Kidney (tissue), 14 donors: ENCODE results near the gene CALR. TPM values are rescaled to one million over a fixed set of nuclear protein-coding genes. Genes with fewer than 3 reads are reported as not detected.
"Not testable (repeated sequence)": the region's sequence is repeated elsewhere in the genome, so short reads cannot be mapped to it uniquely, and the experiment has no call there.

Experiments used
- DNase-seq, 5 donors: peaks; one replicate each; pipeline ENCODE4 v3.0.0-alpha.2; 2013 to 2020
- FAIRE-seq: peaks from 2 replicates; lab custom pipeline; 2012; peaks lifted over from hg19 to GRCh38; lab: Jason Lieb, UNC
- H3K27ac ChIP-seq, 2 donors: one replicate each; pipeline ENCODE4 v1.7.0; 2013; ENCODE audit warnings: low read depth in 2 of 2, low read length in 2 of 2, inconsistent platforms in 1 of 2
- H3K27me3 ChIP-seq: one replicate; pipeline ENCODE4 v1.7.1; 2013; ENCODE audit warnings: low read length, inconsistent platforms; ENCODE audit not compliant: control insufficient read depth, insufficient read depth
- H3K36me3 ChIP-seq, 3 donors: one replicate each; pipeline versions ENCODE4 v1.7.0 to v1.7.1; 2013; ENCODE audit warnings: low read length in 3 of 3, control low read depth in 1 of 3, inconsistent platforms in 1 of 3; ENCODE audit not compliant: insufficient read depth in 3 of 3, control insufficient read depth in 2 of 3
- H3K4me1 ChIP-seq, 3 donors: one replicate each; pipeline versions ENCODE4 v1.7.0 to v1.7.1; 2013; ENCODE audit warnings: low read length in 3 of 3, inconsistent platforms in 1 of 3, low read depth in 1 of 3; ENCODE audit not compliant: control insufficient read depth in 2 of 3, insufficient read depth in 2 of 3
- H3K4me3 ChIP-seq, 3 donors: one replicate each; pipeline versions ENCODE4 v1.7.0 to v1.8.1; 2013; ENCODE audit warnings: low read length in 3 of 3, control low read depth in 1 of 3, inconsistent platforms in 1 of 3
- H3K9ac ChIP-seq, 3 donors: one replicate each; pipeline versions ENCODE4 v1.7.0 to v1.7.1; 2013; ENCODE audit warnings: low read length in 3 of 3, control low read depth in 1 of 3, inconsistent platforms in 1 of 3
- H3K9me3 ChIP-seq, 3 donors: one replicate each; pipeline versions ENCODE4 v1.7.0 to v1.7.1; 2013; ENCODE audit warnings: low read length in 3 of 3, control low read depth in 1 of 3, inconsistent platforms in 1 of 3; ENCODE audit not compliant: control insufficient read depth in 2 of 3, insufficient read depth in 1 of 3
- CTCF ChIP-seq: IDR thresholded peaks from 3 replicates; pipeline ENCODE4 v1.5.1; 2012; ENCODE audit warnings: mild to moderate bottlenecking, moderate library complexity, borderline replicate concordance; ENCODE audit not compliant: insufficient read depth; ENCODE audit errors: extremely low read depth
- intact Hi-C: fragments of 100-400 bp; cut with DNase I; formaldehyde crosslinking; loops from one replicate; pipeline ENCODE4 v1.11.1; 2022
- polyA plus RNA-seq: library from polyadenylated mRNA; stranded (reverse); fragments of 350-450 nt; fragmentation: Illumina TruSeq; extraction: RNeasy Lipid Tissue Mini Kit (QIAGEN cat#74804); gene quantifications from one replicate; pipeline ENCODE4 v1.2.3, GENCODE V29; 2014; ENCODE audit warnings: low read depth, low replicate concordance; ENCODE audit not compliant: insufficient read depth
- total RNA-seq: library from RNA; stranded (reverse); fragmentation: NEBNext Ultra II Directional; extraction: Animal tissue kit (Norgen Biotek cat#: 25700); gene quantifications from one replicate; pipeline ENCODE4 v1.2.1, GENCODE V29; 2021
- donor health status: control.
- donor health status: control.
- donor health status: control.
- donor health status: control.
- donor health status: control.
- donor health status: DM: yes; HTN: yes; CAD: no.
- donor health status: Normal renal cell carcinoma (clear cell type).

The CALR gene
- total and polyA plus RNA-seq, 2 donors from 2014 or later = 1,037 to 1,087 TPM

GRCh38 chr19:12974301-12975220 is 36.2 kb downstream of the CALR start:
- H3K9ac ChIP-seq = no peak overlapping the region
- H3K9me3 ChIP-seq = no peaks in the 10 kb centered on the region
- no peaks in the 10 kb centered on the region for H3K27me3 ChIP-seq
- H3K27ac ChIP-seq = no peak overlapping the region
- no peak for DNase-seq
- intact Hi-C loops = loop anchor here (5.0 to 10.0 kb wide), 2 partner anchors 90 to 123 kb away; no protein-coding TSS in a partner anchor
- no peak overlapping the region for H3K4me3 ChIP-seq
- H3K4me1 ChIP-seq = peaks cover 0 to 2% (median 0%) of the 10 kb centered on the region in 3 donors
- TF ChIP-seq CTCF = no peak
- no peaks in the 10 kb centered on the region for H3K36me3 ChIP-seq
- FAIRE-seq = no peak

- no peak overlapping the region for H3K4me3 ChIP-seq
- no peak for FAIRE-seq
- H3K9me3 ChIP-seq = no peaks in the 10 kb centered on the region
- peaks cover 0 to 2% (median 0%) of the 10 kb centered on the region in 3 donors for H3K4me1 ChIP-seq
- no peak for TF ChIP-seq CTCF
- no peak overlapping the region for H3K9ac ChIP-seq
- H3K27ac ChIP-seq = no peak overlapping the region
- DNase-seq = no peak
- intact Hi-C loops = loop anchor here (5.0 to 10.0 kb wide), 2 partner anchors 90 to 122 kb away; no protein-coding TSS in a partner anchor
- no peaks in the 10 kb centered on the region for H3K27me3 ChIP-seq
- no peaks in the 10 kb centered on the region for H3K36me3 ChIP-seq
These were observed 36.9 kb downstream of the CALR start for GRCh38 chr19:12975221-12975741.

GRCh38 chr19:12976109-12976508 is 37.7 kb downstream of the CALR start:
- not testable (repeated sequence) for FAIRE-seq, H3K27me3 ChIP-seq
- intact Hi-C loops = loop anchor here (5.0 to 10.0 kb wide), 2 partner anchors 89 to 121 kb away; no protein-coding TSS in a partner anchor

GRCh38 chr19:12979974-12980373 is 41.6 kb downstream of the CALR start:
- Histone ChIP-seq H3K27me3 (peaks cover 7% of the 10 kb centered on the region), H3K9ac (no peak overlapping the region), H3K4me1 (peaks cover 0 to 9% (median 4%) of the 10 kb centered on the region in 3 donors), H3K36me3 (no peaks in the 10 kb centered on the region), H3K27ac (no peak overlapping the region), H3K9me3 (no peaks in the 10 kb centered on the region), H3K4me3 (no peak overlapping the region)
- intact Hi-C loops = loop anchor here (5.0 to 10.0 kb wide), 2 partner anchors 85 to 117 kb away; no protein-coding TSS in a partner anchor
- no peak for FAIRE-seq
- DNase-seq = no peak
- TF ChIP-seq CTCF = no peak

More at GRCh38 chr19:12976109-12976508, 37.7 kb downstream of the CALR start:
- H3K9me3 ChIP-seq, H3K36me3 ChIP-seq, H3K9ac ChIP-seq, DNase-seq, H3K4me3 ChIP-seq, H3K27ac ChIP-seq, H3K4me1 ChIP-seq: not testable (repeated sequence)
